HL-60/S4 treated with phorbol 12-myristate 13-acetate at 8.2 ng/mL for 4 days and 3 days (cell line): Measurements from ENCODE around the gene NLGN4X.
"Not testable (repeated sequence)": the region's sequence is repeated elsewhere in the genome, so short reads cannot be mapped to it uniquely, and the experiment has no call there.

ENCODE experiments used
- in situ Hi-C: fragments of 300-500 bp; cut with MboI; formaldehyde crosslinking; loops from 2 replicates; pipeline ENCODE4 v1.15.0; 2022; ENCODE audit warnings: low sequenced_read_pairs

The NLGN4X gene

DNA sequence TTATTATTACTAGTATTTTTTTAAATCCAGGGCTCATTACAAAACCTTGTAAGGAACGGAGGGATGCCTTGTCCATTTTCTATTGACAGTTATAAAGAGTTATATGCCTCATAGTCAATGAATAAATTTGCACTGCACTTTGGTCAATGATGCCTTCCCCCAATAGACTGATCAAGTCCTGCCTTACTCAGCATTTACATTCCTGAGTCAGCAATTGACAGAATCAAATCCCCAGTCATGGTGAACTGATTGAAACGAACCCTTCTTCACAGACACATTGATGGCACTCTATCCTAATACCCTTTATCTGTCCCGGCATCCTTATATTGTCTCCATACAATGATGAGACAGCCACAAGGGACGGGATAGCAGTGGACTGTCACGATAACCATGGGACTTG lies 213.2 kb downstream of the NLGN4X start:
- in situ Hi-C loops: no loop called here

DNA sequence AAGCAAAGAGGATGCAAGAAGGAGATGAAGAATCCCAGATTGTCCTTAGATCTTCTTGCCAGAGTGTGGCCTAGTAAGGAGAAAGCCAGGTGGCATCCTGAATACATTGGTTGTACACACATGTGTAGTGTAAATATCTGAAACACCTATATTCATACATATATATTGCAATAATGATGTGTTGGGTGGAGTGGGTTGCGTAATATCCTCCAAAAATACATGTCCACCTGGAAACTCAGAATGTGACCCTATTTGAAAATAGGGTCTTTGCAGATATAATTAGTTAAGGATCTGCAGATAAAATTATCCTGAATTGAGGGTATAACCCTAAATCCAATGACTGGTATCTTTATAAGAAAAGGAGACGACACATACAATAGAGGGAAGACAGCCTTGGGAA lies 216.3 kb downstream of the NLGN4X start:
- in situ Hi-C loops: no loop called here

DNA sequence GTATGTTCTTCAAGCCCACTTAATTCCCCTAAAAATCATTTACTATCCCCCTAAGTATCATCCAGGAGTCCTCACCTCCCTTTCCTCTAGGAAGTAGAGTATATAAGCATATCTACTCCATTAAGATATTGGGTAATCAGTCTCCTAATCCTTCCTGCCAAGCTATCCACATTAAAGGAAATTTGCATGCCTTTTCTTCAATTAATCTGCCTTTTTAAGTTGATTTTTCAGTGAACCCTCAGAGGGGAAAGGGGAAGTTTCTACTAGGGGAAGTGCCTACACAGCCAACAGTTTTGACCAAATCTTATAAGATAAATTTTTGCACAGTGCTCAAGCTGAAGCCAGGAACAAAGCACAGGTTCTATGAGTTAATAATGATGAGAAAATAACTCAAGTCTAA lies 222.8 kb downstream of the NLGN4X start:
- in situ Hi-C loops: no loop called here

DNA sequence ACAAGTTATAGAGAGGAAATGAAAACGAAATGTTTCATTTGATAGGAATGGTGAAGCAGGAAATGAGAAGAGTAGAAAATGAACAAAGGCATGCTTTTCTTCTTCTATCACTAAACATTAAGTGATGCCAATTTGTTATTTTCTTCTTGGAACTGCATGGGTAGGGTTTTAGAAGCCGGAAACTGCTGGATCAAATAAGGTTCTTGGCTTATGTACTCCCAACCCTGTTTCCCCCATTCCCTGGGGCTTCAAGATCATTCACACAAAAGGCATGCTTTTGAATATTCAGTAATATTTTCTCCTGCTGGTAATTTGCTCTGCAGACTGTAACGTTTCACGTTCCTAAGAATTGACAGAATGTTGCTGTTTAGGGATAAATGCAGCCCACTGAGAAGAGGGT lies 224.1 kb downstream of the NLGN4X start:
- in situ Hi-C loops: no loop called here

DNA sequence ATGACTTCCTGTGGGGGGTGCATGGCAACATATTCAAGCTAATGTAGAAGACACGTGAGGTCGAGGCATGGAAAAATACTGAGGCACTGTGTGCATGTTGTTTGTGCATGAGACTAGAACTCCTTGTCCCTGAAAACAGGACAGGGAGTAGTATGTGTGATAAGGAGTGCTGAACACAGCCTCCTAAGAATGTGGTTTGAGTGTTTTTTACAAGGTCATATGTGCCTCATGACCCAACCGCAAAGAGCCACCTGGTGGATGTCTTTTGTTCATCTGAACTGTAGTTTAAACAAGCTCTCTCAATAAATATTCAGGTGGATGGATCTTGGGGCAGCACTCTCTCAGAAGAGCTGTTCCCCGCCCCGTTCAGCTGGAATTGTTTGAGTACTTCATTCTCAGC lies 226.6 kb downstream of the NLGN4X start:
- in situ Hi-C loops: no loop called here

DNA sequence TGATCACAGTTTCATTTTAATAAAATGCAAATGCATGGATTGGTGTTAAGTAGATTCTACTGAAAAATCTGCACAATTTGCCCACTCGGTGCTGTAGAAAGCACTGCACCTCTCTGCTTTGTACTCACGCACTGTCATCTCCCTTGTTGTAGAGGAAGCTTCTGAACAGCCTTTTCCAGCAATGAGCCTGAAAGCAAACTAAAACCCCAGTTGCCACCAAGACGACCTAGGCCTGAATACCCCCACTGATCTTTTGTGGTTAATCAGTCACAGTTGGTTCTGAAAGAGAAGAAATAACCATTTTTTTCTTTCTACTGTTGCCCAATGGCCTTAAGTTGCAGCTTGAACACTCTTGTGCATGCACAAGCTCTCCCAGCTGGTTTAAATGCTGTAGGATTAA lies 229.8 kb downstream of the NLGN4X start:
- in situ Hi-C loops: no loop called here

DNA sequence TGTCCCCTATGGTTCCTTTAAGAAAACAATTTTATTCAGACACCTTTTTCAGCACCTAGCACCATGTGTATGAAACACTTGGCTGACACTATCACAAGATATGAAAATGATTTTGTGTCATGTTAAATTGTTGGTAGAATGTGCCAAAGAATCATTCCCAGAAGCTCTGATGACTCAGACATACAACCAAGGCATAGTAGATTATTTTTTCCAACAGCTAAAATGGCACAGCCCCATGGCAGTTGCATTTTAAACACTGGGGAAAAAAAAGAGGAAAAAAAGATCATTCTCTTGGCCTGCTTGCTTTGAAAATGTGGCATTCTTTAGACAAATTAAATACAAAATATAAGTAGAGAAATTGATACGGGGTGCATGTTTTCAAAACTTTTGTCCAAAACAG lies 230.2 kb downstream of the NLGN4X start:
- in situ Hi-C loops: no loop called here

DNA sequence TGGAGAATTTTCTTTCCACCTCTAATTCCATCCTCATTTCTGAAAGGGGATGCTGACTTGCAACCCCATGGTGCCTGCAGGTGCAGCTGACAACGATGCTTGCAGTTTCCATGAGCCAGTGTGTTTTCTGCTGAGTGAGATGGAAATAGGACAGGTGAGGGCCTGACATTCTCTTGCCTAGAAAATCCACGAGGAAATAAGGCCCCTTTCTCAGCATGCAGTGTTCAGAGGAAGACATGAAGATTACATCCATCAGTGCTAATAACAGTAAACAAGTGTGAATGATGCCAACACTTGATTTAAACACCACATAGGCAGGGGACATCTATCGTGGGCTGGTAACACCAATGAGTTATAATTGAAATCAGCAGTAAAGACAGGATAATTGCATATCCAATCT lies 237.3 kb downstream of the NLGN4X start:
- in situ Hi-C loops: no loop called here

DNA sequence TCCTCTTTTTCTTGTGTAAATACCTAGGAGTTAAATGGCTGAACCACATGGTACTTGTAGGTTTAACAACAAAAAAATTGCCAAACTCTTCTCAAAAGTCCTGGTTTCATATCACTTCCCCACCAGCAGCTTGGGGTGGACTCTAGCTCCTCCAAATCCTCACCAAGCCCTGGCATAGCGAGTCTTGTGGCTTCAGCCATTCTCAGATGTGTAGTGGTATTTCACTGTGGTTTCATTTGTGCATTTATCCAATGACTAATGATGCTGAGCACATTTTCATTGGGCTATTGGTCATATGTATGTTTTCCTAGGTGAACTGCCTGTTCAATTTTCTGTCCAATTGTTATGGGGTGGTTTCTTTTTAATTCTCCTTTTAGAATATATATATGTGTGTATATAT lies 249.3 kb downstream of the NLGN4X start:
- in situ Hi-C loops: no loop called here

DNA sequence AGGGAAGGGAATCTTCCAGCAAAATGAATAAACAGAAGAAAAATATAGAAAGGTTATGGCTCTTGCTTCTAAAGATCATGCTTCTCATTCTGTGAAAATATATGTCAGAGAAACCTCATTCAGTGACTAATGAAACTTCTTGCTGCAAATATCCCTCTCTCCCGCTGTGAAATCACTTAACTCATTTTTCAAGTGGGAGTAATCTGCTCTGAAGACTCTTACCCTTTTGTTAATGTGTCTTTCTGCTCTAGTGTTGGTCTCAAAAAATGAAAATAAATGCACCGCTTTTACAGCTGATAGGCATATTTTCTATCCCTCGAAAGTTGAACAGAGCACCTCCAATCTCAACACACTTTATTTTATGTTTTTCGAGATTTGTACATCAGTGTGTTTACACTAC lies 252.3 kb downstream of the NLGN4X start:
- in situ Hi-C loops: no loop called here

DNA sequence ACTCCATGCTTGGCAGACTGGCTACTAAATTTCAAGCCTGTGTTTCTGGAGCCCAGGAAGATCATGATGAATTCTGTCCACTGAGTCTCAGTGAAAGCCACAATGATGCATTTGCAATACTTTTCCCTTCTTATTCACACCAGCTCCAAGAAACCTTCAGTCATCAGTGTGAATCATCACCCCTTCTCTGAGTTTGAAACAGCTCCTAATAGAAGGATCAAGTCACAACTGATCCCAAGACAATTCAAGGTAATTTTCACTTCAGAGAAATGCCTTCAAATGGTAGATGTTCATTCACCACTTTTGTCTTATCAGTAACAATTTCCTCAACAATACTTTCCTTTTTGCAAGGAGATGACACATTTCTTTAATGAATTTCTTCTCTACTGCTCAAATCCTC lies 257.4 kb downstream of the NLGN4X start:
- in situ Hi-C loops: no loop called here

DNA sequence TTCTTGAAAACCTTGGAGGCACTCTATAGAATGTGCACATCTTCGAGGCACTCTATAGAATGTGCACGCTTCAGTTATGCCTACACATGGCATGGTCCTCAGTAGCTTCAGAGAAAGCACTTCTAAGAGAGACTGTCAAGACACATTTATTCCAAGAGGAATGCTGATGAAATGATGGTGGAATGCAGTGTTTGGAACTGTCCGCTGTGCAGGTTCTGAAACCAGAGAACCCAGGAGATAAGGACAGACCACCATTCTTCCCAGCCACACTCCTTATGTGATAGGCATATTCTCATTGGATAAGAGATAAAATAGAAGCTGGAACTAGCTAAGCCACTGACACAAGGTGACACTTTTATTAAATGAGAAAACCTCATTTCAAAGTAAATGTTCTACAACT lies 263.3 kb downstream of the NLGN4X start:
- in situ Hi-C loops: no loop called here

DNA sequence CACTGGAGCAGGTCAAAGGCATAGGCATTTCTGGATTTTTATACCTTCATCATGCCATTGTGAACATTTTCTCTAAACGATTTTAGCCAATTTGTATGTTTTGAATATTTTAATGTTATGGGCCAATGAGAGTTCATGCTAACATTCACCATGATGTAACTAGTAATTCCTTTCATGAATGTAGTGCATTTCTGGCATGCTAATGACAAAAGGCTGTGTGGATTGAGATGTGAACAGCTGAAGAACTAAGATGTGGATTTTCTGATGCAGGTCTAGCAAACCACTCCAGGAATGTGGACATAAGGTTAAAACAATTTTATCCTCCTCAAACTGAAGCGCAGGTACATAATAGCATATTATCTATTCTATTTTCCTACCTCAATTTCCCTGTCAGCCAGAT lies 269.4 kb downstream of the NLGN4X start:
- in situ Hi-C loops: no loop called here

DNA sequence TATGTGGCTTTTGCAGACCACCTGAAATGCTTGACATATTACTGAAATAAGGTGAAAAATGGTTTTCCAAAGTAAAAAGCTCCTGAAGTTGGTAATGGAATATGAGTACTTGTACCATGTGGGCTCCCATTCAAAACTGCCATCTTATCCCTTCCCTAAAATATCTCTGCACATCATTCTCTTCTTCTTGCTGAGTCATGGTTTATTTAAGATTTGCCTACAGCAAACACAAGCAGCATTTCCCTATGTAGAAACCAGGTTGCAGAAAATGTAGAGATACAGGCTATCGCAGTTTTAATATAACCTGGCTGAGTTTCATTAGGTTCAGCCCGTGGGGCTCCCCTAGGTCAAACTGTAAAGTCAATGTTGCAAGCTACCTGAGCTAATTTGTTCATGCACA lies 270.1 kb downstream of the NLGN4X start:
- in situ Hi-C loops: no loop called here

DNA sequence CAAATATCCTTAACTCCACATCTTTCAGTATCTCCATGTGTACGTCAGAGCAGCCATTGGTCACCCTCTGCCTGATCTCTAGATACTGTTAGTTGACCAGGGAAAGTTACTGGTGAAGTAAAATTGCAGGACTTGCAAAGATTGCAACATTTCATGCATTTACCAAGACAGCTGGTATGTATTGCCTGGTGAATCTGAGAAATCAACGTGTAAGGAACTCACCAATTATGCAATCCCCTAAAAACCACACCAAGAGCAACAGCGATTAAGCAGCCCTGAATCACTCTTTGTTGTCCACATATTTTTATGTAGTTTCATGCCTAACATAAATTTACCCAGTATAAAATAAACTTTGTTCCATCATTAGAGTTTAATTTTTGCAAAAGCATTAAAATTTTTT lies 271.2 kb downstream of the NLGN4X start:
- in situ Hi-C loops: no loop called here

DNA sequence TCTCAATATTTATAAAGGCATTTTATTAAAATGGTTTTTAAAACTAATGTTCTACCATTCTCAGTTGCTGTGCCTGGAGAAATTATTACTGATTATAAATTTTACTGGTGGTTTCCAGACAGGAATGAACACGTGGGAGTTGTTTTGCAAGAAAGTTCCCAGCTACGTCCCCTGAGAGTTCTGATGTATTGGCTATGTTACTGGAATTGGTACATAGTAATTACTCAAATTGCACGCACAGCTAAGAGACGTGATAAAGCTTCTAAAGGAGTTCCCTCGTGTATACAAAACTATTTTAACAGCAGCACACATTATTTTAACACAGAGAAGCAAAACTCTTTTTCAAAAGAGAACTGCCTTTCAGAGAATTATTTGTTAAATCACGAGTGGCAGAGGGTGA lies 292.2 kb downstream of the NLGN4X start:
- in situ Hi-C loops: no loop called here

DNA sequence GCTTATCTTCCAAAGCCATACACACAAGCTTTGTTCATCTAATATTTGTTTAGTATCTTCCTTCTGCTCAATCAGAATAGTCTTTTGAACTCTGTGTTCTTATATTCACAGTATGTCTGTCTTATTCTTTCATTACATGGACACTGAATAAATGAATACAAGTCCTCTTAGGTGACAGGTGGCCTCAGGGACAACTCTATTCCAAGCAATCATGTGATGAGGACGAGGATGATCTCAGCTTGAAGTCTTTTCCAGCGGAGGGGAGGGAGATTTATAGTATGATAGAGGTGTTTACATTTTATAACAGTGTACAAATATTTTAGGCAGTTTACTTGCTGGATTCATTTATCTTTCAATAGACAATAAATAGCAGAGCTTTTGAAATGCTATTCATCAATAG lies 300.4 kb downstream of the NLGN4X start:
- in situ Hi-C loops: no loop called here

DNA sequence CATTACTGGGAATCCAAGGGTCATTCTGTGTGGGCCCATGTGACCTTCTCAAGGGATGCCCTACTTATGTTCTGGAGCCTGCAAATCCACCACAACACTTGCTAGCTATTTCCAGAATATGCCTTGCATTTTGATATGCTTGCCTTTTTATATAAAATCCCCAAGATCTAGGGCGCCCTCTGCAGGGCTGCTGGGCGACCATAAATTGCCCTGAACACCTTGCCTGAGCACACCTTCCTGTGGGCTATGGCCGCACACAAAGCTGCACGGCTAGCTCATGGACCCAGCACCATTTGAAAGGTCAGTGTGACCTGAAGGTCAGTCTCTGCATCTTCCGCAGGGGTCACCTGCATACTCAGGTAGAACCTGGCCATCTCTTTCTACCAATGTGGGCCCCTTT lies 311.7 kb downstream of the NLGN4X start:
- in situ Hi-C loops: no loop called here

DNA sequence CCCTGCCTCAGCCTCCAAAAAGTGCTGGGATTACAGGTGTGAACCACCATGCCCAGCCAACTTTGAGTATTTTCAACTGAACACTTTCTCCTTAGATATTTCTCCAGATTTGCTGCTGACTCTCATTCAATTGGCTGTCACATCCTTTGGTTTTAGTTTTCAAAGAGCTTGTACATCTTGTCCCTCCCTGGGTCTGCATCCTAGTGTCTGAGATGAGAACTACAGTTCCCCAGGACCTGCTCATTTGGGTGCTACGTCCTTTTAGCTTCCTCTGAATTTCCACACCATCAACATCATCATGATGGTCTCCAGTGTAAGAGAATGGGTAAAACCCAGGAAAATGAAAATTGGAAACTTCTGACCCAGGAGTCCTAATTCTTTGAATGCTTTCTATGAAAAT lies 312.9 kb downstream of the NLGN4X start:
- in situ Hi-C loops: no loop called here

DNA sequence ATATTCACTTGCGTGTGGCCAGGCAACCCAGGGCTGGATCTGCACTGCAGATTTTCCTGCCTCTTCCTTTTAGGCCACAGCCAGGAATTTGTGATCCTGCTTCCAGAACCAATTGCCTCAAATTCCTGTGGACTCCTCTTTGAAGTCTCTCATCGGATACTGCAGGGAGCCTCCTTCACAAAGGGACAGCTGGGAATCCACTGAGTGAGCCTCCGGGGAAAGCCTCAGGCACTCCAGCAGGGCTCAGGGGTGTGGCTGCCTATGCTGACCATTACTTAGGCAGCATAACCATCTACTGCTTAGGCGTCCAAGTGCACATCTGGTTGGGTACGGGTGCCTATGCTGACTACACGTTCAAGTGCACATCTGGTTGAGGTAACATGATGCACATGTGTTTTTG lies 321.5 kb downstream of the NLGN4X start:
- in situ Hi-C loops: no loop called here

DNA sequence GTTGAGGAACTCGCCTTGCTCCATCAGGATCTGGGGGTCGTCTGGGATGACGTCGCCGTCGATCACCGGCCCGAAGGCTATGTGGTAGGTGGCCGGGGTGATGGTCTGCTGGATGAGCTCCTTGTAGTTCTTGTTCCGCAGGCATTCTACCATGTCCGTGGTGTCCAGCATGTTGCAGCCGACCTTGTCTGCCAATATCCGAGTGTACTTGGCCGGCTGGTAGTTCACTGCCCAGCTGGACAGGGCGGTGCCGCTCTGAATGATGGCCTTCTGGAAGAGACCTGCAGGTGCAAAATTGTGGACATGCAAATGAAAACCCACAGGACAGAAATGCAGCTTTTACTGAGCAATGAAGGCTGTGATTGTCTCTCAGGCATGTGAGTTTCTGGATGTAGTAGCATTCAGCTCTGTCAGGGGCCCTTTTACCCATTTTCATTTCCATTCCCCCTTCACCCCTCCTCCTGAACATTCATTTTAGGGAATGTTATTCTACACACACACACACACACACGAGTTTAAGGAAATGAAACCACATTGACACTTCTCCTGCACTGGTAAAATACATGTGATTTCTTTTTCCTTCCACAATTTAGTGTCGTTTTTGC lies 325.0 kb downstream of the NLGN4X start:
- in situ Hi-C loops: not testable (repeated sequence)

DNA sequence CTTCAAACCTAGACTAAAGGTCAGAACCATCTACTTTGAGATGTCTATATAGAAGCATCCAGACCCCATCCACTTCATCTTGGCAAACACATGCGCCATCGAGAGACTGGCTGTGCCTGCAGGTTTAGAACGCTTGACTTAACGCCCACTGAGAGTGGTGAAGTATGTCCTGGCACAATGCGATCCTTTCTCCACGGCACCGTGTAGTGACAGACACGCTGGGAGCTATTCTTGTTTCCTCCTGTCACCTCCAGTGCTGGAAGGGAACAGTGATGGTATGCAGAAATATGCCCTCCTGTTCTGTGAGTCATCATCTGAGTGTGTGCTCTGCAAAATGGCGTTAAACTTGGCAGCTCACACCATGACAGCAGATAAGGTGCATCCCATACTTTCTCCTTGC lies 330.2 kb downstream of the NLGN4X start:
- in situ Hi-C loops: no loop called here

DNA sequence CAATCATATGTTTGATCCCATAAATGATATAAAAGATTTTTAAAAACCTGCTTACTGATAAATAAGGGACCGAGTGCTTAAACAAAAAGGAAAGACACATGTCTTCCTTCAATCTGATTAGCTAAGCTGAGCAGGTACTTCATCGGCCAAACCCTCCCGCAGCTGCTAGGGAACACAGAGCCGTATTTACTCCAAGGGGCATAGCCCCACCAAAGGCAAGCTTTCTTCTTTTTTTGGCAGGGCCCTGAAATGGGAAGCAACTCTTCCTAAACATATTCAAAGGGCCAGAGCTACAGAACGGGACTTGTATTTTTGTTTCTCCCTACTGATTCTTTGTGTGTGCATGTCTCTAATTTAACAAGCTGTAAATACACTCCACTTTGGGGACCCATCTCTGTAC lies 337.3 kb downstream of the NLGN4X start:
- in situ Hi-C loops: no loop called here
